ENCODE results near the gene NRAS. TPM values are rescaled to one million over a fixed set of nuclear protein-coding genes. Genes with fewer than 3 reads are reported as not detected.

The NRAS gene
- total RNA-seq: 81.0 TPM

DNA sequence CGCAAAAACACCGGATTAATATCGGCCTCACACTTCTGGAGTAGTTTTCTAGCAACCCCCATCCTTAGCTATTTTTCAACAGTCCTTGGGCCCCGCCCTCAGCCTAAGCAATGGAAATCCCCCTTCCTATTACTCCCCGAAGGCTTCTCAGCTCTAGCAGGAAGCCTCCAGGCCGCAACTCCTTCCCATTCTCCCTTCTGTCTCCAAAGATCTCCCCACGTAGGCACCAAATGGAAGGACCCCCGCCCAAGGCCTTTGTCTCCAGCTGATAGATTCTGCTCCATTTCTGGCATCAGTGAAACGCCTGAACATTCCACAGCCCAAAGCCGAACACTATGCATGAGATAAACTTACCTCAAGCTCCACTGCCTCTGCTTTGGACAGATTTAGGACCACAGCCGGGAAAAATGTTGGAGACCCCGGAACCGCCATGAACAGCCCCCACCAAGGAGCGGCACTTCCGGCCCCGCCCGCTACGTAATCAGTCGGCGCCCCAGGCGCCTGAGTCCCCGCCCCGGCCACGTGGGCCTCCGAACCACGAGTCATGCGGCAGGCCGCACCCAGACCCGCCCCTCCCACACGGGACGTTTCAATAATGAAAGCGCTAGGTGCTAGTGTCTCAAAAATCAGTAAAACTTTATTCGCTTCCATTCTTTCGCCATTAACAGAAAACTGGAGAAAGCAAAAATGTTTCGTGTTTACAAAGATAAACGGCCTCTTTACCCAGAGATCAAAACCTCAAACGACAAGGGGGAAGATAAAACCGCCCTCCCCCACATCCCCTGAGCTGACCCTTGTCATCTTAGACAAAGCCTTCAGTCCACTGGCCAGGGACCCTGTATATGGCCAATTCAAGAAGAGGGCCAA is at the start of gene NRAS:
Gene NRAS, minus strand, starts transcription at position 468 of the 867 bp plus-strand sequence. CDS start 611 bp downstream, outside the sequence.

DNA sequence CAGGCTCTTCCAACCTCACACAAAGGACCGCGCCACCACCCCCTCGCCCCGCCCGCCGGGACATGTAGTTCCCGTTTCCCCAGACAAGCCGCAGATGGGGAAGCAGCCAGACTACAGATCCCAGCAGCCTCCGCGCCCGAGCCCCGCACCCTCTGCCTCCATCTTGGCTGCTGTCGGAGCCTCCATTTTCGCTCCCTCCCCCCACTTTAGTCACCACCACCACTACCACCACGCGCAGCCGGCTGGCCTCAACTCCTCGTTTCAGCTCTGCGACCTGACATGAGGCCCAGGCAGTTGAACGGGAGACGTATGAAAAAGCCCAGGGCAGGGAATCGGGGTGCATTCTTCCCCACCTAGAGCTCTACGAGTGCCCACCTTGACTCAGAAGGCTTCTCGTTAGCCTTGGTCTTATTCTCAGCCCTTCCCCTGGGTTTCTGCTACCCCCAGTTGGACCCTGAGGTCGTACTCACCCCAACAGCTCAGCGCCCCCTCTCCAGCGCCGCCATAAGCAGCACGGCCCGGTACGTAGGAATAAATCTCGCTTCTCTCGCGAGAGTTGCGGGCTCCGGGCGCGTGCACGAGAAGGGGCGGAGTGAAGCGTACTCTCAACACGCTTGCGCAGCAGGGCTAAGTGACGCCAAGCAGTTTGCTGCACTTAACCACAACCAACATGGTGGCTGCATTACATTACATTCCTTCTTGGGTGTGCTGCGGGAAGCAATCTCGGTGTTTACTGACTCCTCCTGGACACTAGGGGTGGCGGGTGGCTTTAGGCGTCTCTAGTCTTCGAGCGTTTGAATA is 41.1 kb upstream of the NRAS start, which contains the start of gene CSDE1:
Gene CSDE1, minus strand, starts transcription at position 530 of the 801 bp plus-strand sequence. CDS start 18,094 bp downstream, outside the sequence.

GRCh38 chr1:114695430-114696058 is 21.0 kb downstream of the NRAS start, which contains the start of gene AMPD1:
TSS of gene AMPD1 (minus strand) at chr1:114695546. CDS start at chr1:114695471, 75 bp downstream.

GRCh38 chr1:114669562-114670082 is 46.9 kb downstream of the NRAS start, which contains the start of gene DENND2C:
TSS of gene DENND2C (minus strand) at chr1:114670049. CDS start at chr1:114625984, 44,065 bp downstream.

Small RNA genes lying within 50 kb of the gene (small RNA-seq; reads per million reads assigned to genes)
- gene RN7SL432P (not detected), gene RNY1P13 (0.41 reads per million, percentile 42 among the genes with 10 or more reads in this experiment)

Other genes starting within 250 kb of the NRAS start
- 74.3 TPM for gene TRIM33, start 205.6 kb downstream of the NRAS start, total RNA-seq
- gene BCAS2, start 135.2 kb downstream of the NRAS start, total RNA-seq: 55.6 TPM
- 2.5 TPM for gene DENND2C, start 46.7 kb downstream of the NRAS start, total RNA-seq
- not detected for gene AMPD1, start 21.2 kb downstream of the NRAS start, total RNA-seq
- 522 TPM for gene CSDE1, start 41.2 kb upstream of the NRAS start, total RNA-seq
- 124 TPM for gene SIKE1, start 63.9 kb upstream of the NRAS start, total RNA-seq
- not detected for gene SYCP1, start 138.1 kb upstream of the NRAS start, total RNA-seq

Data from diencephalon (tissue), 1 donor.